ENCODE results near the gene AGTPBP1.

- TF ChIP-seq POLR2A (IDR thresholded peaks at IDR 0.05) (no peak), CTCF (IDR thresholded peaks at IDR 0.05) (no peak), POLR2AphosphoS5 (IDR thresholded peaks at IDR 0.05) (no peak), EP300 (IDR thresholded peaks at IDR 0.05) (no peak)
Measured at GRCh38 chr9:85536514-85536913, 205.2 kb downstream of the AGTPBP1 start.
